GM23248 (cell line): ENCODE data around the gene ADARB1. TPM values are rescaled to one million over a fixed set of nuclear protein-coding genes. Genes with fewer than 3 reads are reported as not detected.

Source experiments
- DNase-seq: peaks from one replicate; pipeline ENCODE4 v3.0.0-alpha.2; 2015
- H2AFZ ChIP-seq: fragments of 200-600 bp; sonication (generic); 2 replicates; pipeline ENCODE4 v1.6.1; 2016; ENCODE audit warnings: antibody characterized with exemption
- H3F3A ChIP-seq: fragments of 200-600 bp; sonication (generic); 2 replicates; pipeline ENCODE4 v1.6.1; 2016; ENCODE audit warnings: mild to moderate bottlenecking, antibody characterized with exemption, mixed run types; ENCODE audit not compliant: insufficient read depth
- H3K27ac ChIP-seq: fragments of 200-600 bp; sonication (generic); 2 replicates; pipeline ENCODE4 v1.5.1; 2016; ENCODE audit warnings: mild to moderate bottlenecking
- H3K27me3 ChIP-seq: fragments of 200-600 bp; sonication (generic); replicated peaks from 2 replicates; pipeline ENCODE4 v1.6.1; 2016; ENCODE audit warnings: mild to moderate bottlenecking; ENCODE audit not compliant: insufficient read depth
- H3K36me3 ChIP-seq: fragments of 200-600 bp; sonication (generic); 2 replicates; pipeline ENCODE4 v1.6.1; 2016; ENCODE audit warnings: low read depth, mild to moderate bottlenecking
- H3K4me1 ChIP-seq: fragments of 200-600 bp; sonication (generic); 2 replicates; pipeline ENCODE4 v1.6.1; 2016; ENCODE audit warnings: mild to moderate bottlenecking; ENCODE audit not compliant: insufficient read depth
- H3K4me2 ChIP-seq: fragments of 200-600 bp; sonication (generic); one replicate; pipeline ENCODE4 v1.6.1; 2016; ENCODE audit warnings: mild to moderate bottlenecking; ENCODE audit not compliant: unreplicated experiment
- H3K4me3 ChIP-seq: fragments of 200-600 bp; sonication (generic); 2 replicates; pipeline ENCODE4 v1.5.1; 2016; ENCODE audit warnings: mild to moderate bottlenecking
- H3K79me2 ChIP-seq: fragments of 200-600 bp; sonication (generic); 2 replicates; pipeline ENCODE4 v1.6.1; 2016; ENCODE audit warnings: mild to moderate bottlenecking; ENCODE audit not compliant: insufficient read depth
- H3K9ac ChIP-seq: fragments of 200-600 bp; sonication (generic); 2 replicates; pipeline ENCODE4 v1.6.1; 2016; ENCODE audit warnings: mild to moderate bottlenecking
- H3K9me2 ChIP-seq: fragments of 200-600 bp; sonication (generic); 2 replicates; pipeline ENCODE4 v1.6.1; 2016; ENCODE audit warnings: mixed run types, mild to moderate bottlenecking, moderate library complexity; ENCODE audit not compliant: insufficient read depth
- H3K9me3 ChIP-seq: fragments of 200-600 bp; sonication (generic); one replicate; pipeline ENCODE4 v1.6.1; 2017; ENCODE audit warnings: low read depth
- H4K20me1 ChIP-seq: fragments of 200-600 bp; sonication (generic); 2 replicates; pipeline ENCODE4 v1.6.0; 2016; ENCODE audit not compliant: insufficient read depth
- EZH2 ChIP-seq: fragments of 200-600 bp; sonication (generic); IDR thresholded peaks from 2 replicates; pipeline ENCODE4 v1.6.1; 2018; ENCODE audit warnings: antibody characterized with exemption, mild to moderate bottlenecking; ENCODE audit not compliant: insufficient read depth, poor library complexity, severe bottlenecking
- EZH2phosphoT487 ChIP-seq: fragments of 200-600 bp; sonication (generic); IDR thresholded peaks from 2 replicates; pipeline ENCODE4 v1.6.1; 2018; ENCODE audit warnings: antibody characterized with exemption, moderate library complexity, mild to moderate bottlenecking, low read depth; ENCODE audit not compliant: insufficient read depth
- WGBS, 2 experiments: methylation state at CpG; one replicate each; pipeline ENCODE4 v1.1.6; 2015 to 2017; ENCODE audit warnings: low lambda C conversion rate in 2 of 2, low coverage in 1 of 2; ENCODE audit errors: missing lambda C conversion rate in 2 of 2; 5-methylcytosine and 5-hydroxymethylcytosine counted together
- in situ Hi-C: fragments of 300-500 bp; cut with MboI; formaldehyde crosslinking; loops from 2 replicates; pipeline ENCODE4 v1.15.0; 2020
- polyA plus RNA-seq: library from polyadenylated mRNA; unstranded; fragments of >200 nt; fragmentation: Nextera tagmentation; extraction: Ambion mirVana; gene quantifications from 2 replicates; pipeline ENCODE4 v1.2.1, GENCODE V29; 2016
- total RNA-seq: library from RNA; depleted of rRNA; stranded (reverse); fragments of >200 nt; shearing (Covaris generic); gene quantifications from 2 replicates; pipeline ENCODE4 v1.2.3, GENCODE V29; 2014

ADARB1 gene
- total and polyA plus RNA-seq, 2 experiments from 2014 or later = 16.3 to 17.4 TPM

DNA sequence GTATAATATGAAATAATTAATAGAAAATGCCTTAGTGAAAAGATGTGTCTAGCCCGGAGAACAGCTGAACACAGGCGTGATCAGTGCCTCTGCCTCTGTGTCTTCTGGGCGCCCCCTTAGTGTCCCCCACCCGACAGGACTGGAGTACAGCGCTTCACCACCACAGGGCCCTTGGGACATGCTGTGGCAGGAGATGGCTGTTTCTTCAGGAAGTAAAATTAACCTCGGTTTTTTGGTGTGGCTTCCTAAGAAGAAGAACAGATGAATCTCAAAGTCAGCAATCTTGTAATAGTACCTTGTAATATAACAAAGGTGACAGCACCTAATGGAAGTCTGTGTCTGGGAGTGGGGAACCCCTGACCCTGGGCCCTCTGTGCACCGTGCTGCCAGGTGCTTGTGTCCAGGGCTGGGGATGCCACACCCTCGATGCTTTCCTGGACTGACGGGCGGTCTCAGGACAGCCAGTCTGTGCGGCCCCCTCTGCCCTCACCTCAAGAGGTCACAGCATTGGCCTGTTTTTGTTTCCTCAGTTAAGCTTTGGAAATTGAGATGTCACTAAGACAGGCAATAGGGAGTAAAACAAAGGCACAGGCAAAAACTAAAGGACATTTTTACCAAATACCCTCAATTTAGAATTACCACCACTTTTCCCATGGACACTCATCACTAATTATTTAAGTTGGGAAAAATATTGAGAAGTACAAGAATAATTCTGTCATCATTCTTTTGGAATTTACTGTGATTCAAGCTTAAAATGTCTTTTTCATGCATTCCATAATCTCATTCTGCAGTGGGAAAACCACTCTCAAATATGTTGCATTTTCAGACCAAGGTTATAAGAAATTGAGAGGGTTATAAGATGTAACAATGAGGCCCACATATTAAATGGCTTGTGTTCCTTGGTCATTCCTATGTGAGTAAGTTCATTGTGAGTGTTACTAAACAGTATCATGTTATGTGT lies 79.3 kb downstream of the ADARB1 start:
- Histone ChIP-seq H3K9ac (peak overlapping the region; percentile 35), H3K4me1 (peaks cover 21% of the 10 kb centered on the region), H4K20me1 (no peaks in the 10 kb centered on the region), H3K79me2 (peaks cover 3% of the 10 kb centered on the region), H3K9me2 (no peaks in the 10 kb centered on the region), H3K4me2 (peak overlapping the region; percentile 61), H3K4me3 (peak overlapping the region; percentile 15; the same call in 1 of the 2 replicates), H3K27ac (peak overlapping the region; percentile 76), H3F3A (peaks cover 18% of the 10 kb centered on the region), H2AFZ (no peak overlapping the region), H3K36me3 (no peaks in the 10 kb centered on the region), H3K9me3 (no peaks in the 10 kb centered on the region), H3K27me3 (no peaks in the 10 kb centered on the region)
- WGBS, 2 experiments = 94 to 95% methylated on average over 11 of the region's 11 CpGs
- DNase-seq = peak; percentile 64
- in situ Hi-C loops = no loop called here
- TF ChIP-seq EZH2phosphoT487 (no peak), EZH2 (no peak)

DNA sequence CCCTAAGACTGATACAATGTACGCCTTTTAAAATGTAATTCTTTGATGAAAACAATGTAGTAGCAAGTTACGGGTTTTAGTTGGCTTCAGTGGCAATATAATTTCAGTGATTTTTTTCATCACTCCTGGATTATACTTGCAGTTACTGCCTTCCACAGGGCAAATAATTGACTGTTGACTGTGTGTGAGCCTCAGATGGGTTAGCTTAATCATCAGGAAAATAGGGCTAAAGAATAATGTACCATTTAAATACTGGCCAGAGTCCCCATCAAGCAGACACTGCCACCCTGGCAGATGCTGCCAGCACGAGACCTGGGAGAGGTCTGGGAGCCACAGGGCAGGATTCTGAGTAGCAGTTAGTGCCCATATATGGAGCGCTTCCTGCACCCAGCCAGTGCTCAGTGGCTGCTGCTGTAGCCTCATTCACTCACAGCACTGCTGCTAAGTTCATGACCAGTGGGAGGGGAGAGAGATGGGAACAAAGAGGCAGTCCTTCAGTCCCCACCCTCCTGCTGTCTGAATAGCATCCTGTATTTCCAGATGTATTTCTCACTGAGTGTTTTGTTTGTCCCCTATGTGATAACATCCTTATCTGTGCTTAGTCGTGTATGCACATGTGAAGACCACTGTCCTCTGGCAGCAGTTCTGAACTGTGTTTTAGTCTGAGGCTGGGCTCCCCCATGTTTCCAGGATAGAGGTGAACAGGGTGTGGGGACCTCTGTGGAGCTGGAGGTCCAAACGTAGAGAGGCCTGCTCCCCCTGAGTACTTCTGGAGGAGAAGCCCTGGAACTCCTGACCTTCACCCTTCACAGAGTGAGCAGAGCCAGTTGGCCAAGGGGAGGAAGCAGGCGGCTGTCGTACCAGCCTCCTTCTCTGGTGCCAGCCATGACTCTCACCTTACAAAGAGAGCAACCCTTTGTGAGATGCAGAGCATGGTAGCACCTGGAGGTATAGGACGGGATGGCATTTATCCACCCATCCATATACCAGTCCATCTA lies 80.4 kb downstream of the ADARB1 start:
- Histone ChIP-seq H3K79me2 (peaks cover 3% of the 10 kb centered on the region), H3F3A (peaks cover 18% of the 10 kb centered on the region), H4K20me1 (no peaks in the 10 kb centered on the region), H3K4me3 (peak overlapping the region; percentile 15; the same call in 1 of the 2 replicates), H3K36me3 (no peaks in the 10 kb centered on the region), H3K27ac (peak overlapping the region; percentile 76), H3K9me2 (no peaks in the 10 kb centered on the region), H2AFZ (no peak overlapping the region), H3K9ac (peak overlapping the region; percentile 35), H3K4me2 (peak overlapping the region; percentile 61), H3K9me3 (no peaks in the 10 kb centered on the region), H3K4me1 (peaks cover 21% of the 10 kb centered on the region), H3K27me3 (no peaks in the 10 kb centered on the region)
- DNase-seq = peak; percentile 74
- 82 to 84% methylated on average over 9 of the region's 9 CpGs for WGBS, 2 experiments
- in situ Hi-C loops = no loop called here
- TF ChIP-seq EZH2phosphoT487 (no peak), EZH2 (no peak)

DNA sequence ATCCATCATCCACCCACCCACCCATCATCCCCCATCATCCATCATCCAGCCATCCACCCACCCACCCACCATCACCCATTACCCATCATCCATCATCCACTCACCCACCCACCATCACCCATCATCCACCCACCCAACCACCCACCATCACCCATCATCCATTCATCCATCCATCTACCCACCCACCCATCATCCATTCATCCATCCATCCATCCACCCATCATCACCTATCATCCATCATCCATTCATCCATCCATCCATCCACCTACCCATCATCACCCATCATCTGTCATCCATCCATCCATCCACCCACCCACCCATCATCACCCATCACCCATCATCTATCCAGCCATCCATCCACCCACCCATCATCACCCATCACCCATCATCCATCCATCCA lies 81.5 kb downstream of the ADARB1 start:
- peaks cover 18% of the 10 kb centered on the region for H3F3A ChIP-seq
- H3K4me2 ChIP-seq = no peak overlapping the region
- no peak overlapping the region for H3K9ac ChIP-seq
- H3K4me3 ChIP-seq = no peak overlapping the region
- H3K9me3 ChIP-seq = no peaks in the 10 kb centered on the region
- in situ Hi-C loops = no loop called here
- H4K20me1 ChIP-seq = no peaks in the 10 kb centered on the region
- peaks cover 21% of the 10 kb centered on the region for H3K4me1 ChIP-seq
- DNase-seq = no peak
- no peak overlapping the region for H2AFZ ChIP-seq
- no peak overlapping the region for H3K27ac ChIP-seq
- TF ChIP-seq EZH2 (no peak), EZH2phosphoT487 (no peak)
- no peaks in the 10 kb centered on the region for H3K27me3 ChIP-seq
- peaks cover 5% of the 10 kb centered on the region; the same call in 1 of the 2 replicates for H3K79me2 ChIP-seq
- H3K9me2 ChIP-seq = no peaks in the 10 kb centered on the region
- H3K36me3 ChIP-seq = no peaks in the 10 kb centered on the region

DNA sequence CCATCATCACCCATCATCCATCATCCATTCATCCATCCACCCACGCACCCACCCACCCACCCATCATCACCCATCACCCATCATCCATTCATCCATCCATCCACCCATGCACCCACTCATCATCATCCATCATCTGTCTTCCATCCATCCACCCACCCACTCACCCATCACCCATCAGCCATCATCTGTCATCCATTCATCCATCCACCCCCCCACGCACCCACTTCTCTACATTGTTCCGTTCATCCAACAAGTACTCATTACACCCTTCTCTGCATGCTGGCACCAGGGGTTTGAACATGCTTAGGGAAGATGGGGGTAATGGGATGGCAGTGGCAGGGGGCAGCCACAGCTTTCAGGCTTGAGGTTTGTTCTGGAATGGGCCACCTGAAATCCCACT lies 82.1 kb downstream of the ADARB1 start:
- no peaks in the 10 kb centered on the region for H3K36me3 ChIP-seq
- no peak overlapping the region for H3K9ac ChIP-seq
- no peaks in the 10 kb centered on the region for H3K9me2 ChIP-seq
- peaks cover 18% of the 10 kb centered on the region for H3F3A ChIP-seq
- in situ Hi-C loops = no loop called here
- H4K20me1 ChIP-seq = no peaks in the 10 kb centered on the region
- H2AFZ ChIP-seq = no peak overlapping the region
- H3K4me2 ChIP-seq = no peak overlapping the region
- H3K4me1 ChIP-seq = peaks cover 21% of the 10 kb centered on the region
- WGBS, 2 experiments = 98 to 100% methylated on average over 2 to 3 of the region's 3 CpGs
- peaks cover 5% of the 10 kb centered on the region; the same call in 1 of the 2 replicates for H3K79me2 ChIP-seq
- H3K27ac ChIP-seq = no peak overlapping the region
- H3K9me3 ChIP-seq = no peaks in the 10 kb centered on the region
- no peak for TF ChIP-seq EZH2
- no peak for TF ChIP-seq EZH2phosphoT487
- H3K4me3 ChIP-seq = no peak overlapping the region
- no peaks in the 10 kb centered on the region for H3K27me3 ChIP-seq
- DNase-seq = no peak
